ENCODE results near the gene DNAH2. TPM values are rescaled to one million over a fixed set of nuclear protein-coding genes. Genes with fewer than 3 reads are reported as not detected.

DNAH2 gene
- total RNA-seq, 3 donors from 2014 or later, result 0.16 to 1.5 (median 0.98) TPM

DNA sequence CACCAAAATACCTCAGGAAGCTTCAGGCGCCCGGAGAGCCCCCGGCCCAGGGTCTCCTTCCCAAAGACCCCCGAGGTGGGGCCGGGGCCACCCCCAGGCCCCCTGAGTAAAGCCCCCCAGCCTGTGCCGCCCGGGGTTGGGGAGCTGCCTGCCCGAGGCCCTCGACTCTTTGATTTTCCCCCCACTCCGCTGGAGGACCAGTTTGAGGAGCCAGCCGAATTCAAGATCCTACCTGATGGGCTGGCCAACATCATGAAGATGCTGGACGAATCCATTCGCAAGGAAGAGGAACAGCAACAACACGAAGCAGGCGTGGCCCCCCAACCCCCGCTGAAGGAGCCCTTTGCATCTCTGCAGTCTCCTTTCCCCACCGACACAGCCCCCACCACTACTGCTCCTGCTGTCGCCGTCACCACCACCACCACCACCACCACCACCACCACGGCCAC is 130.6 kb downstream of the DNAH2 start:
- Histone ChIP-seq H3K36me3 (no peaks in the 10 kb centered on the region), H3K4me3 (no peak overlapping the region), H3K27me3 (no peaks in the 10 kb centered on the region), H3K9me3 (no peaks in the 10 kb centered on the region), H3K4me1 (peaks cover 6 to 10% of the 10 kb centered on the region in 2 donors), H3K27ac (no peak overlapping the region)
- intact Hi-C loops (cut with DNase I; ENCODE audit: low total_unique reads), result no loop called here
- no peak for DNase-seq (ENCODE audit: low spot score in 2 of 2)
- TF ChIP-seq, protein P1, sequence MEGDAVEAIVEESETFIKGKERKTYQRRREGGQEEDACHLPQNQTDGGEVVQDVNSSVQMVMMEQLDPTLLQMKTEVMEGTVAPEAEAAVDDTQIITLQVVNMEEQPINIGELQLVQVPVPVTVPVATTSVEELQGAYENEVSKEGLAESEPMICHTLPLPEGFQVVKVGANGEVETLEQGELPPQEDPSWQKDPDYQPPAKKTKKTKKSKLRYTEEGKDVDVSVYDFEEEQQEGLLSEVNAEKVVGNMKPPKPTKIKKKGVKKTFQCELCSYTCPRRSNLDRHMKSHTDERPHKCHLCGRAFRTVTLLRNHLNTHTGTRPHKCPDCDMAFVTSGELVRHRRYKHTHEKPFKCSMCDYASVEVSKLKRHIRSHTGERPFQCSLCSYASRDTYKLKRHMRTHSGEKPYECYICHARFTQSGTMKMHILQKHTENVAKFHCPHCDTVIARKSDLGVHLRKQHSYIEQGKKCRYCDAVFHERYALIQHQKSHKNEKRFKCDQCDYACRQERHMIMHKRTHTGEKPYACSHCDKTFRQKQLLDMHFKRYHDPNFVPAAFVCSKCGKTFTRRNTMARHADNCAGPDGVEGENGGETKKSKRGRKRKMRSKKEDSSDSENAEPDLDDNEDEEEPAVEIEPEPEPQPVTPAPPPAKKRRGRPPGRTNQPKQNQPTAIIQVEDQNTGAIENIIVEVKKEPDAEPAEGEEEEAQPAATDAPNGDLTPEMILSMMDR (IDR thresholded peaks at IDR 0.05), result no peak
- TF ChIP-seq POLR2A (IDR thresholded peaks at IDR 0.05) (no peak), POLR2AphosphoS5 (IDR thresholded peaks at IDR 0.05) (no peak)

GRCh38 chr17:7848739-7849129 is 131.2 kb downstream of the DNAH2 start:
- H3K27ac ChIP-seq, result no peak overlapping the region
- H3K9me3 ChIP-seq, result no peaks in the 10 kb centered on the region
- intact Hi-C loops (cut with DNase I; ENCODE audit: low total_unique reads), result no loop called here
- no peaks in the 10 kb centered on the region for H3K36me3 ChIP-seq
- TF ChIP-seq, protein P1 (IDR thresholded peaks at IDR 0.05), result no peak
- TF ChIP-seq POLR2AphosphoS5 (IDR thresholded peaks at IDR 0.05) (no peak), POLR2A (IDR thresholded peaks at IDR 0.05) (no peak)
- no peak for DNase-seq (ENCODE audit: low spot score in 2 of 2)
- no peaks in the 10 kb centered on the region for H3K27me3 ChIP-seq
- H3K4me1 ChIP-seq, result peaks cover 6 to 10% of the 10 kb centered on the region in 2 donors
- H3K4me3 ChIP-seq, result no peak overlapping the region

GRCh38 chr17:7849130-7849750 is 131.7 kb downstream of the DNAH2 start:
- TF ChIP-seq POLR2AphosphoS5 (IDR thresholded peaks at IDR 0.05), result no peak
- TF ChIP-seq, protein P1 (IDR thresholded peaks at IDR 0.05), result no peak
- no peak for TF ChIP-seq POLR2A (IDR thresholded peaks at IDR 0.05)
- intact Hi-C loops (cut with DNase I; ENCODE audit: low total_unique reads), result no loop called here
- H3K27me3 ChIP-seq, result no peaks in the 10 kb centered on the region
- no peaks in the 10 kb centered on the region for H3K9me3 ChIP-seq
- no peaks in the 10 kb centered on the region for H3K36me3 ChIP-seq
- no peak overlapping the region for H3K4me3 ChIP-seq
- no peak overlapping the region for H3K27ac ChIP-seq
- DNase-seq (ENCODE audit: low spot score in 2 of 2), result peak in 1 of 2 donors; percentile 47
- peaks cover 6 to 10% of the 10 kb centered on the region in 2 donors for H3K4me1 ChIP-seq

DNA sequence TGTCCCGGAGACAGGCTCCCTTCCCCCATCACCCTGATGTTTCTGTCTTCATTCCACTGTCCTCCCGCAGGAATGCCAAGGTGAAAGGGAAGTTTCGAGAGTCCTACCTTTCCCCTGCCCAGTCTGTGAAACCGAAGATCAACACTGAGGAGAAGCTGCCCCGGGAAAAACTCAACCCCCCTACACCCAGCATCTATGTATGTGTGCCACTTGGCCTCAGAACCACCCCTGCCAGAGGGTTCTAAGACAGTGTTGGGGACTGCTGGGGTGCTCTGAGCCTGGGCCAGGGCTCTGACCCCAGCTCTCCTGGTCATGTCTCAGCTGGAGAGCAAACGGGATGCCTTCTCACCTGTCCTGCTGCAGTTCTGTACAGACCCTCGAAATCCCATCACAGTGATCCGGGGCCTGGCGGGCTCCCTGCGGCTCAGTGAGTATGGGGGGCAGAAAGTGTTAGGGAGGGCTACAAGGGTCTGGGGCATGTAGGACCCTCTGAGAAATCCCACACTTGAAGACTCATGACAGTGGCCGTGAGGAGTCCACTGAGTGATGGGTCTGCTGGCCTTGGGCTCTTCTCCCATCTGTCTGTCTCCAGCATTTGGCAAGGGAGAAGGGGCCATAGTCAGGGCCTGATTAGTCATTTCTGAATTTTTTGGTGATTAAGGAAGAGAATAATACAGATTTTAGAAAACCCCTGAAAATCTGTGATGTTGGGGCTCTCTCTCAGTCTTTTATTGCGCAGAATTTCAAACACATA is 132.4 kb downstream of the DNAH2 start:
- intact Hi-C loops (cut with DNase I; ENCODE audit: low total_unique reads), result no loop called here
- no peak for DNase-seq (ENCODE audit: low spot score in 2 of 2)
- TF ChIP-seq, protein P1 (IDR thresholded peaks at IDR 0.05), result no peak
- no peak for TF ChIP-seq POLR2AphosphoS5 (IDR thresholded peaks at IDR 0.05)
- Histone ChIP-seq H3K4me3 (no peak overlapping the region), H3K27me3 (no peaks in the 10 kb centered on the region), H3K4me1 (peaks cover 6 to 10% of the 10 kb centered on the region in 2 donors), H3K27ac (no peak overlapping the region), H3K9me3 (no peaks in the 10 kb centered on the region), H3K36me3 (no peaks in the 10 kb centered on the region)

Measured in breast epithelium (tissue), 4 donors.